ENCODE measurements around the gene HPGDS.

The HPGDS gene

DNA sequence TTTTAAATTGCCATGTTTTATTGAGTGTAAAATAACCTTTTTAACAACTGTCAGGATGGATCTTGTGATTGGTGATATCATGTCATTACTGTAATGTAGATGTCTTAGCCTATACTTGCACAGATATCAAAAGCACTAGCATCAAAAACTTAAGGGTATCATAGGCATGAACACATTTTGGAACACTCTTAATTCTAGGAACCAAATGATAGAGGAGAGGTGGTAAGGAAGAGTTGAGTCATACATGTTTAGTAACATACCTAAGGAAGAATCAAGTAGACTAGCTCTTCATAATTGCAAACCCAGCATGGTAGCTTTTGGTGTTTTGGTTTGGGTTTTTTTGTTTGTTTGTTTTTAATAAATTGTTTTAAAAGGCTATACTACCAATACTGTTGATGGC is 91.5 kb downstream of the HPGDS start:
- DNase-seq (ENCODE audit: low read depth): no peak
- no peak overlapping the region for H3K4me3 ChIP-seq (ENCODE audit: low read depth, low read length)
- TF ChIP-seq, protein P1, sequence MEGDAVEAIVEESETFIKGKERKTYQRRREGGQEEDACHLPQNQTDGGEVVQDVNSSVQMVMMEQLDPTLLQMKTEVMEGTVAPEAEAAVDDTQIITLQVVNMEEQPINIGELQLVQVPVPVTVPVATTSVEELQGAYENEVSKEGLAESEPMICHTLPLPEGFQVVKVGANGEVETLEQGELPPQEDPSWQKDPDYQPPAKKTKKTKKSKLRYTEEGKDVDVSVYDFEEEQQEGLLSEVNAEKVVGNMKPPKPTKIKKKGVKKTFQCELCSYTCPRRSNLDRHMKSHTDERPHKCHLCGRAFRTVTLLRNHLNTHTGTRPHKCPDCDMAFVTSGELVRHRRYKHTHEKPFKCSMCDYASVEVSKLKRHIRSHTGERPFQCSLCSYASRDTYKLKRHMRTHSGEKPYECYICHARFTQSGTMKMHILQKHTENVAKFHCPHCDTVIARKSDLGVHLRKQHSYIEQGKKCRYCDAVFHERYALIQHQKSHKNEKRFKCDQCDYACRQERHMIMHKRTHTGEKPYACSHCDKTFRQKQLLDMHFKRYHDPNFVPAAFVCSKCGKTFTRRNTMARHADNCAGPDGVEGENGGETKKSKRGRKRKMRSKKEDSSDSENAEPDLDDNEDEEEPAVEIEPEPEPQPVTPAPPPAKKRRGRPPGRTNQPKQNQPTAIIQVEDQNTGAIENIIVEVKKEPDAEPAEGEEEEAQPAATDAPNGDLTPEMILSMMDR (IDR thresholded peaks at IDR 0.05; ENCODE audit: low read depth, low read length, missing control alignments): no peak
- in situ Hi-C loops (cut with HindIII; ENCODE audit: low sequenced_read_pairs): no loop called here
